Measurements from ENCODE around the gene SLC39A8. TPM values are rescaled to one million over a fixed set of nuclear protein-coding genes. Genes with fewer than 3 reads are reported as not detected.

Gene SLC39A8
- polyA plus RNA-seq, 2 of the 4 experiments (the other 2 are of a cell fraction): 14.1 to 20.4 TPM

DNA sequence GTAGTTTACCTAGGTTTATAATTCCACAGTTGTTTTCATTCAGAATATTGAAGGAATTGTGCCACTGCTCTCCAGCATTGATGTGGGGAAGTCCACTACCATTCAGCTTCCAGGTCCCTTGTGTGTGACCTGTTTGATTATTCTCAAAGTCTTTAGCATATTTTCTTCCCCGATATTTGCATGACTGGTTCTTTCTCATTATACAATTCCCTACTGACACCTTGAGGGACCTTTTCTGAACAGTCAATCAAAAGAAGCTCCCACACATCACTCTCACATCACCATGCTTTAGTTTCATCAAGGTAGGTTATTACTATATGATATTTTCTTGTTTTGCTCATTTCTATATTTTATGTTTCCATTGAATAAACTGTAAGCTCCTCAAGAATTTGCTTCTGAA lies 44.1 kb downstream of the SLC39A8 start:
- CTCF ChIA-PET: interaction anchor here (2.1 kb wide), 1 partner anchor 17 kb away, joined by 6 read pairs; no protein-coding TSS in a partner anchor
- DNase-seq (ENCODE audit: low read depth in 1 of 2, low spot score in 1 of 2) (no peak), FAIRE-seq (no peak), ATAC-seq (no peak)
- Histone ChIP-seq H3K4me2 (no peak overlapping the region), H3K4me3 (no peak overlapping the region), H3K4me1 (no peaks in the 10 kb centered on the region), H3K27ac (no peak overlapping the region), H3K9me3 (no peaks in the 10 kb centered on the region)
- TF ChIP-seq RFX5 (IDR thresholded peaks at IDR 0.05) (no peak), TFCP2L1 (CRISPR knock-in tag; IDR thresholded peaks at IDR 0.05) (no peak), MAZ (IDR thresholded peaks at IDR 0.05; ENCODE audit: borderline replicate concordance, low read depth, low read length) (no peak), JUNB (IDR thresholded peaks at IDR 0.05) (no peak), TP53 (CRISPR knock-in tag; IDR thresholded peaks at IDR 0.05) (no peak), HOXA7 (CRISPR knock-in tag; IDR thresholded peaks at IDR 0.05) (no peak), RCOR1 (IDR thresholded peaks at IDR 0.05; ENCODE audit: low read depth, low read length) (no peak), CHD4 (IDR thresholded peaks at IDR 0.05; ENCODE audit: borderline replicate concordance) (no peak), GATA3 (IDR thresholded peaks at IDR 0.05; ENCODE audit: borderline replicate concordance) (no peak), HDAC2 (IDR thresholded peaks at IDR 0.05) (no peak), BHLHE40 (IDR thresholded peaks at IDR 0.05; ENCODE audit: low read depth, low read length) (no peak), POLR2AphosphoS2 (conservative IDR thresholded peaks at IDR 0.05; ENCODE audit: low read length) (no peak), POLR2A (IDR thresholded peaks at IDR 0.05; ENCODE audit: low read length) (no peak)
- POLR2A ChIA-PET: no interaction called here
- 88% methylated on average over 1 of the region's 1 CpG for WGBS (ENCODE audit: missing lambda C conversion rate)

DNA sequence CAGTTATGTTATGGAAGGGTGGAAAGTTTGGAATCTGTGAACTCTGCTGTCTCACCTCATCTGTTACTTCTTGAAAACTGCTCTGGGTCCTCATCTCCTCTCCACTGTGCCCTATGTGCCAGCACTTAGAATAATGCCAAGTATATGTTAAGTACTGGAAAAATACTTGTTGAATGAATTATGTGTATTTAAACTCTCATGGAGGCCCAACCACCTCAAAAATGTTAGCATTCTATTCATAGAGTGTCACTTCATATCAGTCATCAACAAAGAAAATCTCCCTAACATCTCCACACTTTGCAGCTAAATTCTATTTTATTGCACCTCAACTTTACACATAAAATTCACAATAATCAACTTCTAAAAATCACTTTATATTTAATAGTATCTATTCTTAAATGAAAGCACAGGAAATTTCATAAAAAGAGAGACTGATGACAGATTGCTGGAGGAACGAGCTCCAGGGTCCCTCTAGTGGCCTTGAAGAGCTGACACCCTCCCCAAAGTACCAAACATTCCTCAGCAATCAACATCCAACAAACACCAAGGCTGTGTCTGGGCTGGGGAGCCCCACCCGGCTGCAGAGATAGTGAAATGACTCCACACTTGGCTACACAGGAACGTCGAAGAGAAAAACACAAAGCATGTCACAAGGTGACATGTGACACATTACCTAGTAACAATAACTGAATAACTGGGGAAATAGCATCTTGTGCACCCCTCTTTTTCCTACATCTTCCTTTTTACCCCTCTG lies 45.8 kb downstream of the SLC39A8 start:
- H3K4me1 ChIP-seq: no peaks in the 10 kb centered on the region
- no peak overlapping the region for H3K4me2 ChIP-seq
- 0% methylated on average over 4 of the region's 4 CpGs for WGBS (ENCODE audit: missing lambda C conversion rate)
- TF ChIP-seq, protein P1, sequence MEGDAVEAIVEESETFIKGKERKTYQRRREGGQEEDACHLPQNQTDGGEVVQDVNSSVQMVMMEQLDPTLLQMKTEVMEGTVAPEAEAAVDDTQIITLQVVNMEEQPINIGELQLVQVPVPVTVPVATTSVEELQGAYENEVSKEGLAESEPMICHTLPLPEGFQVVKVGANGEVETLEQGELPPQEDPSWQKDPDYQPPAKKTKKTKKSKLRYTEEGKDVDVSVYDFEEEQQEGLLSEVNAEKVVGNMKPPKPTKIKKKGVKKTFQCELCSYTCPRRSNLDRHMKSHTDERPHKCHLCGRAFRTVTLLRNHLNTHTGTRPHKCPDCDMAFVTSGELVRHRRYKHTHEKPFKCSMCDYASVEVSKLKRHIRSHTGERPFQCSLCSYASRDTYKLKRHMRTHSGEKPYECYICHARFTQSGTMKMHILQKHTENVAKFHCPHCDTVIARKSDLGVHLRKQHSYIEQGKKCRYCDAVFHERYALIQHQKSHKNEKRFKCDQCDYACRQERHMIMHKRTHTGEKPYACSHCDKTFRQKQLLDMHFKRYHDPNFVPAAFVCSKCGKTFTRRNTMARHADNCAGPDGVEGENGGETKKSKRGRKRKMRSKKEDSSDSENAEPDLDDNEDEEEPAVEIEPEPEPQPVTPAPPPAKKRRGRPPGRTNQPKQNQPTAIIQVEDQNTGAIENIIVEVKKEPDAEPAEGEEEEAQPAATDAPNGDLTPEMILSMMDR (IDR thresholded peaks at IDR 0.05): peak; percentile 68
- no peak for TF ChIP-seq CHD4 (IDR thresholded peaks at IDR 0.05; ENCODE audit: borderline replicate concordance)
- no peak for TF ChIP-seq JUN (IDR thresholded peaks at IDR 0.05)
- peak; percentile 62 for TF ChIP-seq SMC3 (IDR thresholded peaks at IDR 0.05)
- TF ChIP-seq RAD21 (conservative IDR thresholded peaks at IDR 0.05 in 1 of 2, IDR thresholded peaks at IDR 0.05 in 1 of 2): peak; percentile 63 to 70
- POLR2A ChIA-PET: no interaction called here
- no peak overlapping the region for H3K4me3 ChIP-seq
- CTCF ChIA-PET: interaction anchor here (0.6 to 2.1 kb wide), 6 partner anchors 18 to 1877 kb away, joined by 3 to 6 read pairs (median 3); no protein-coding TSS in a partner anchor
- DNase-seq (ENCODE audit: low read depth in 1 of 2, low spot score in 1 of 2) (peak; percentile 8 to 62), FAIRE-seq (no peak), ATAC-seq (peak; percentile 80 to 91)
- no peaks in the 10 kb centered on the region for H3K9me3 ChIP-seq
- no peak overlapping the region for H3K27ac ChIP-seq

DNA sequence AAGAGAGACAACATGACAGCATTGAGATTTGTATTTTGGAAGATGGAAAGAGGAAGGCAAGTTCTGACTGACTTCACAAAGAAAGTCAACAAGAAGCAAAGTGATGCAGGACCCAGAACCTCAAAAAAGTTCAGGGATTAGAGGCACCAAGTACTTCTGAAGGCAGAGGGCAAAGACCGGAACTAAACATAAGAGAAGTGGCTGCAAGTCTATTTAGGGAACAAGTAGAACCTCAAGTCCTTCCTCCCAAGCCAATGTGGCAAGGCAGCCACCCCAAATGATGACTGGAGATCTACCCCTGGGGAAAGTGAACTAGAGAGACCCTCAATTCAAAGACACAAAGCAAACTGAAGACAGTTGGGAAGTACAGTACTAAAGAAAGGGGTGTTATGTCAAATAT lies 46.6 kb downstream of the SLC39A8 start:
- DNase-seq (ENCODE audit: low read depth in 1 of 2, low spot score in 1 of 2) (no peak), FAIRE-seq (no peak), ATAC-seq (no peak)
- ChIA-PET CTCF (no interaction called here), POLR2A (no interaction called here)
- no peak overlapping the region for H3K27ac ChIP-seq
- TF ChIP-seq, protein P2, sequence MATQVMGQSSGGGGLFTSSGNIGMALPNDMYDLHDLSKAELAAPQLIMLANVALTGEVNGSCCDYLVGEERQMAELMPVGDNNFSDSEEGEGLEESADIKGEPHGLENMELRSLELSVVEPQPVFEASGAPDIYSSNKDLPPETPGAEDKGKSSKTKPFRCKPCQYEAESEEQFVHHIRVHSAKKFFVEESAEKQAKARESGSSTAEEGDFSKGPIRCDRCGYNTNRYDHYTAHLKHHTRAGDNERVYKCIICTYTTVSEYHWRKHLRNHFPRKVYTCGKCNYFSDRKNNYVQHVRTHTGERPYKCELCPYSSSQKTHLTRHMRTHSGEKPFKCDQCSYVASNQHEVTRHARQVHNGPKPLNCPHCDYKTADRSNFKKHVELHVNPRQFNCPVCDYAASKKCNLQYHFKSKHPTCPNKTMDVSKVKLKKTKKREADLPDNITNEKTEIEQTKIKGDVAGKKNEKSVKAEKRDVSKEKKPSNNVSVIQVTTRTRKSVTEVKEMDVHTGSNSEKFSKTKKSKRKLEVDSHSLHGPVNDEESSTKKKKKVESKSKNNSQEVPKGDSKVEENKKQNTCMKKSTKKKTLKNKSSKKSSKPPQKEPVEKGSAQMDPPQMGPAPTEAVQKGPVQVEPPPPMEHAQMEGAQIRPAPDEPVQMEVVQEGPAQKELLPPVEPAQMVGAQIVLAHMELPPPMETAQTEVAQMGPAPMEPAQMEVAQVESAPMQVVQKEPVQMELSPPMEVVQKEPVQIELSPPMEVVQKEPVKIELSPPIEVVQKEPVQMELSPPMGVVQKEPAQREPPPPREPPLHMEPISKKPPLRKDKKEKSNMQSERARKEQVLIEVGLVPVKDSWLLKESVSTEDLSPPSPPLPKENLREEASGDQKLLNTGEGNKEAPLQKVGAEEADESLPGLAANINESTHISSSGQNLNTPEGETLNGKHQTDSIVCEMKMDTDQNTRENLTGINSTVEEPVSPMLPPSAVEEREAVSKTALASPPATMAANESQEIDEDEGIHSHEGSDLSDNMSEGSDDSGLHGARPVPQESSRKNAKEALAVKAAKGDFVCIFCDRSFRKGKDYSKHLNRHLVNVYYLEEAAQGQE (IDR thresholded peaks at IDR 0.05): no peak
- TF ChIP-seq, protein P1 (IDR thresholded peaks at IDR 0.05): no peak
- no peak for TF ChIP-seq EHF (CRISPR knock-in tag; IDR thresholded peaks at IDR 0.05)
- no peak for TF ChIP-seq HOXB13 (CRISPR knock-in tag; IDR thresholded peaks at IDR 0.05; ENCODE audit: low read depth)
- no peak for TF ChIP-seq PHF8 (IDR thresholded peaks at IDR 0.05; ENCODE audit: borderline replicate concordance, low read depth)
- no peak for TF ChIP-seq HOXB5 (CRISPR knock-in tag; IDR thresholded peaks at IDR 0.05)
- TF ChIP-seq CBX8 (IDR thresholded peaks at IDR 0.05): no peak
- no peaks in the 10 kb centered on the region for H3K9me3 ChIP-seq
- H3K4me2 ChIP-seq: no peak overlapping the region
- no peaks in the 10 kb centered on the region for H3K4me1 ChIP-seq
- 100% methylated on average over 1 of the region's 1 CpG for WGBS (ENCODE audit: missing lambda C conversion rate)
- no peak overlapping the region for H3K4me3 ChIP-seq
